ENCODE results near the gene CHSY1. TPM values are rescaled to one million over a fixed set of nuclear protein-coding genes. Genes with fewer than 3 reads are reported as not detected.
A peak's percentile ranks its signal among the peaks of the same experiment; 100 is the strongest.

CHSY1 gene
- total RNA-seq, 1 donor from 2014 or later = 38.2 TPM

- Mint-ChIP-seq H3K9me3 (ENCODE audit: unreplicated experiment) (peaks cover 30% of the 10 kb centered on the region), H3K36me3 (ENCODE audit: unreplicated experiment) (peaks cover 10% of the 10 kb centered on the region), H3K4me3 (ENCODE audit: unreplicated experiment) (no peak overlapping the region), H3K27me3 (ENCODE audit: unreplicated experiment) (peaks cover 6% of the 10 kb centered on the region), H3K4me1 (ENCODE audit: low read depth, unreplicated experiment) (peaks cover 40% of the 10 kb centered on the region), H3K27ac (ENCODE audit: unreplicated experiment) (no peak overlapping the region)
- no peak for TF ChIP-seq CTCF (IDR thresholded peaks at IDR 0.05; ENCODE audit: partially characterized antibody, unreplicated experiment)
- DNase-seq = no peak
These were observed 92.5 kb downstream of the CHSY1 start for GRCh38 chr15:101159096-101159935.

GRCh38 chr15:101158166-101159095 lies 93.4 kb downstream of the CHSY1 start:
- Mint-ChIP-seq H3K4me3 (ENCODE audit: unreplicated experiment) (no peak overlapping the region), H3K9me3 (ENCODE audit: unreplicated experiment) (peaks cover 26% of the 10 kb centered on the region), H3K36me3 (ENCODE audit: unreplicated experiment) (peaks cover under 1% of the 10 kb centered on the region), H3K27me3 (ENCODE audit: unreplicated experiment) (peaks cover 11% of the 10 kb centered on the region), H3K27ac (ENCODE audit: unreplicated experiment) (peak overlapping the region; percentile 48), H3K4me1 (ENCODE audit: low read depth, unreplicated experiment) (peaks cover 38% of the 10 kb centered on the region)
- no peak for DNase-seq
- no peak for TF ChIP-seq CTCF (IDR thresholded peaks at IDR 0.05; ENCODE audit: partially characterized antibody, unreplicated experiment)

- TF ChIP-seq CTCF (IDR thresholded peaks at IDR 0.05; ENCODE audit: partially characterized antibody, unreplicated experiment) = no peak
- no peak overlapping the region for H3K4me3 Mint-ChIP-seq (ENCODE audit: unreplicated experiment)
- no peak overlapping the region for H3K27ac Mint-ChIP-seq (ENCODE audit: unreplicated experiment)
- peaks cover 23% of the 10 kb centered on the region for H3K9me3 Mint-ChIP-seq (ENCODE audit: unreplicated experiment)
- peaks cover 10% of the 10 kb centered on the region for H3K27me3 Mint-ChIP-seq (ENCODE audit: unreplicated experiment)
- H3K36me3 Mint-ChIP-seq (ENCODE audit: unreplicated experiment) = no peaks in the 10 kb centered on the region
- H3K4me1 Mint-ChIP-seq (ENCODE audit: low read depth, unreplicated experiment) = peaks cover 34% of the 10 kb centered on the region
- no peak for DNase-seq
These were observed 94.1 kb downstream of the CHSY1 start for GRCh38 chr15:101157721-101158120.

GRCh38 chr15:101156509-101157159 lies 95.2 kb downstream of the CHSY1 start:
- Mint-ChIP-seq H3K4me3 (ENCODE audit: unreplicated experiment) (no peak overlapping the region), H3K27me3 (ENCODE audit: unreplicated experiment) (peaks cover 5% of the 10 kb centered on the region), H3K27ac (ENCODE audit: unreplicated experiment) (peak overlapping the region; percentile 62), H3K4me1 (ENCODE audit: low read depth, unreplicated experiment) (peaks cover 26% of the 10 kb centered on the region), H3K36me3 (ENCODE audit: unreplicated experiment) (no peaks in the 10 kb centered on the region), H3K9me3 (ENCODE audit: unreplicated experiment) (peaks cover 15% of the 10 kb centered on the region)
- no peak for TF ChIP-seq CTCF (IDR thresholded peaks at IDR 0.05; ENCODE audit: partially characterized antibody, unreplicated experiment)
- DNase-seq = peak; percentile 71

All from glutamatergic neuron (in vitro differentiated cells).